Eye (tissue), 1 donor: ENCODE data around the gene SUCLG2.

ENCODE experiments used
- DNase-seq: peaks from one replicate; pipeline ENCODE4 v3.0.0-alpha.2; 2015

SUCLG2 gene

GRCh38 chr3:67648701-67649100 lies 5.7 kb downstream of the SUCLG2 start:
- DNase-seq, result no peak

DNA sequence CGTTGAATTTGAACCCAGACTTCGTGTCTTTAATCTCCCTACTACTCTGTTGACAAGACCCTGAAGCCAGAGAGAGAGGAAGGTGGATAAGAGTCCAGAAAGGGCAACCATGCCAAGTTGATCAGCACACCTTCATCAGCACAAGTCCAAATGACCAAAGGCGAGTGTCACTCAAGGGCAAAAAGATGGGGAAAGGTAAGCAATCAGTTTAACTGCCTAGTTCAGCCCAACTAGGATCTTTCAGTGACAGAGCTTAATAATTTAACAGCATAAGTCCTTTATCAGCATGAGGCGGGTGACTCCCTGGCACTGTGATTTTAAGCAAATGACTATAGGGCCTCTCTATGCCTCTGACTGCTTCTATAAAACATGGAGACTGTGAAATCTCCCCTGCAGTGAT lies 6.2 kb downstream of the SUCLG2 start:
- no peak for DNase-seq

DNA sequence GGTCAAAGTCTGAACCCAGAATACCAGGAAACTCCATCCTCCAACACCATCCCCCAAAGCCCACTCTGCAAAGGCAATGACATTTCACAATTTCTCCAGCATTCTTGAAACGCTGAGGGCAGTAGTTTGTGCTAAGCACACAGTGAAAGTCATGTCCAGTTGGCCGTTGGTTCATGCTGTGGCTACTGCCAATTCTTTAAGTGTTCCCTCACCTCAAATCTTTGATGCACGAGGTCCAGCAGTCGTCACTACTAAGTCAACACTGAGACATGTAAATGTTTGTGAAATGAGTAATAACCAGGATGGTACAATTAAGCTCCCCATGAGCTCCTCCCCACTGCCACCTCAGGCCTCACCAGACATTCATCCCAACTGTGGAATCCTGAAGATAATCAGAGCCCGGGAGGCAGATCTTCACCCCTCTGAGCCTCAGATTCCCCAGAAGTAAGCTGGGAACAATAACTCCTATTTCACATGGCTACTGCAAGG lies 7.0 kb downstream of the SUCLG2 start:
- DNase-seq, result no peak

DNA sequence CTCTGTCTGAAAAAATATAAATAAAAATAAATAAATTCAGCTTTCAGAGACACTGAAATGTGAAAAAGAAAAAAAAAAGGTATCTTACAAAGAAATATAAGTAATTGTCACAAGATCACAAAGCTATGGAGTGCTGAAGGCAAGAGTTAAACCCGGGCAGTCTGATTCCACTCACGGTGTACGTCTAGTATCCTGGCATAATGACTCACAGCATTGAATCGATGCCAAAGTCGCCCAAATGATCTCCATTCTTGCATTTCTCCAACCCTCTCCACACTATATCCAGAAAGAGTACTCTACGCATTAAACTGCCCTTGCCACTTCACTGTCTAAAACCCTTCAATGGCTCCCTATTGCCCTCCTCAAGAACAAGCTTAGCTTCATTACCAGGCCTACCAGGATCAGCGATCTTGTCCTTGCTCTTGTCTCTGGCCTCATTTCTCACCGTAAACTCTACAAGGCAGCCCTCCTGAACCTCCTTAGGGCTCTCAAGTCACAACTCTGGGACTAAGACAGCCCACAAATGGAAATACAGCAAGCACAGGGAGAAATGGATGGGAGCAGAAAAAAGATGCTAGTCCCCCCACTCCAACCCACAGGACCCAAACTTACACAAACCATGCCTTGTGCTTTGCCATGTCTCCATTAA lies 7.7 kb downstream of the SUCLG2 start:
- DNase-seq, result no peak

- no peak for DNase-seq
Measured at GRCh38 chr3:67644827-67645226, 9.6 kb downstream of the SUCLG2 start.

DNA sequence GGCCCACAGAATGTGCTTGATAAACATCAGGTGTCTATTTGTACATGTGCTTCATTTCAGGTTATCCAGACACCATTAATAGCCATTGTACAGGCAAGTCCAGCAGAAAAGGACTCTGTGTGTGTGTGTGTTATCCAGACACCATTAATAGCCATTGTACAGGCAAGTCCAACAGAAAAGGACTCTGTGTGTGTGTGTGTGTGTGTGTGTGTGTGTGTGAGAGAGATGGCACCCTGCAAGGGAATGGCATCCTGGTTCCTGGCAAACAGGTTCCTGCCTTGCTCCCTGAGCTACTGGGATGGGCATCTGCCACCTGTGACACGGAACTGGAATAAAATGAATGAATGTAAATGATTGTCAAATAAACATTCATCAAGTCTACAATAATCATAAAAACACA lies 11.7 kb downstream of the SUCLG2 start:
- DNase-seq, result no peak

- no peak for DNase-seq
Measured at GRCh38 chr3:67642190-67642589, 12.2 kb downstream of the SUCLG2 start.

GRCh38 chr3:67641451-67641850 lies 13.0 kb downstream of the SUCLG2 start:
- DNase-seq, result no peak

DNA sequence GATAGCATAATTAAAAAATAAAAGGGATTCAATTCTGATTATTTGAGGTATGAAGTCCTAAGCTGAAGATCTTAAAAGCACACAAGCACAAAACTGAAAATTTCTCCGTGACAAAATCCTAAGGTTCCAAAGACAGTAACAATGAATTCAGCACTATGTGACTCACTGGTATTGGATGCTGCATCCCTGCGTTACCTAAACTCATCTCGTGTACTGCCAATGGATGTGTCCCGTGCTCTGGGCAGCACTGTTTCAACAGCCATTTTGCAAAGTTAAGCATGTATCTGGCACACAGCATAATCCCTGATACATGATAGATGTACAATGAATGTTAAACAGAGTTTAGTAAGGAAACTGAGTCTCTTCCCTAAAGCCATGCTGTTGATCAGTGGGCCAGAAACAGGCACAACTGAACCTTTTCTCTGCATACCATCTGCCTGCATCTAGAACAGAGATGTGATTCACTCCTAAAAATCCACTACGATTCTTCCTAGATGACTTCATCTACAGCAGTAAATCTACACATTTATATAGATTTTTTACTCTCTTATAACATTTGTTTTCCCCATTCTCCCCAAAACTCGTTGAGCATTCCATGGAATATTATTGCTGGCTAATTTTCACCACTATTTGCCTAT lies 14.3 kb downstream of the SUCLG2 start:
- DNase-seq, result no peak

DNA sequence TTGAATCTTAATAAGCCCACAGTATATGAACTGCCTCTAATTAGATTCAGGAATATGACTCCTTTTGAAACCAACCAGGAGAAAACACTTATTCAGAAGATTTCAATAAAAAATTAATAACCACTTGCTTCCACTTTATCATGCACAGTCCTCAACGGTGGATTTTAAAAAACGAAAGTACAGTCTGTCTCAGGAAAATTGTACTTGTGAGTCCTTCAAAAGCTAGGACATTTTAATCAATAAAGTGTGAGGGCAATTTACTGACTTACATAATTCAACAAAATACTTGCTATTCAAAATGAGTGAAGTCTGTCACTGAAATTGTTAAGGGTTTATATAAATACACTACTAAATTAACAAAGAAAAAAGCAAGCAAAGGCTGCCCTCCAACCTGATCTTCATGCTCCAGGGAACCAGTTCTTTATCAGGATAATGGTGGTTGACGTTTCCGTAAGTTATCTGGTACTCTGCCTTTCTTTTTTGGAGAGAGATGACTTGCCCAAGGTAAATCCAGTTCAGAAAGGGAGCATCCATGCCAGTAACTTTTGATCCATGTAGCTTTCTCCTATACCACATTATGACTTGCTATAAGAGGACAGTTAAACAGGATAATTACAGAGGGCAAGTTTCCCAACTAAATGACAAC lies 17.0 kb downstream of the SUCLG2 start:
- DNase-seq, result no peak

DNA sequence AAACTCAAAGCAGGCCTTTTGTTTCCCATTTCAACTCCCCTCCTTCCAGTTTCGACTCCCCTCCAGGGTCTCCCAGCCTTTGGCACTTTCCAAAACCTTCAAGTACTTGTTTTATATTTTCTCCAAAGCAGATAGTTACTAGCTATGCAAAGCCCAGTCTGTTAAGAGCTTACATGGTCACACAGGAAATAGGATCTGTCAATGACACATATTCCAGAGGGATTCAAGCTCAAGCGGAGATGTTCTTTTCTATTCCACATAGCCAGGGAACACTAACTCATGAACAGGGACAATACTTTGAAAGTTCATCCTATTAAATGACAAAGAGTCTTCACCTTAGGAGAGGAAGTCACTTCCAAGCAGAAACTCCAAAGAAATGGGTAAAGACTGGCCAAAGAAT lies 18.6 kb downstream of the SUCLG2 start:
- no peak for DNase-seq

DNA sequence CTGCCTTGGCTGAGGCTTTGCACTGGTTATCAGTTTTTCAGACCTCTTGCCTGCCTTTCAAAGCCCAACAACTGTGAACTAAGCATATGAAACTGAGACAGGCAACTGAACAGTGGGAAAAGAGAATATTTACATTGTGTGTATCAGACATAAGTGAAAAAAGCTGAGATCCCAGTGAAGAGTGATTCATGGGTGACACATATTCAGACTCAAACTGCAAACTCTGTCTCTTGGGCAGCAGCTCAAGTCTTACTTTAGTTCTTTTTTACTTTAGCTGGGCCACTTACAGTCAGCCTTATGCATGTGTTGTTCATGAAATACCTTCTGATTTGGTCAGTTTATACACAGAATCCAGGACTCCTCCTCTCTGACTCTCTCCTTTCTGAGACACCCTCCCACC lies 19.2 kb downstream of the SUCLG2 start:
- DNase-seq, result no peak

DNA sequence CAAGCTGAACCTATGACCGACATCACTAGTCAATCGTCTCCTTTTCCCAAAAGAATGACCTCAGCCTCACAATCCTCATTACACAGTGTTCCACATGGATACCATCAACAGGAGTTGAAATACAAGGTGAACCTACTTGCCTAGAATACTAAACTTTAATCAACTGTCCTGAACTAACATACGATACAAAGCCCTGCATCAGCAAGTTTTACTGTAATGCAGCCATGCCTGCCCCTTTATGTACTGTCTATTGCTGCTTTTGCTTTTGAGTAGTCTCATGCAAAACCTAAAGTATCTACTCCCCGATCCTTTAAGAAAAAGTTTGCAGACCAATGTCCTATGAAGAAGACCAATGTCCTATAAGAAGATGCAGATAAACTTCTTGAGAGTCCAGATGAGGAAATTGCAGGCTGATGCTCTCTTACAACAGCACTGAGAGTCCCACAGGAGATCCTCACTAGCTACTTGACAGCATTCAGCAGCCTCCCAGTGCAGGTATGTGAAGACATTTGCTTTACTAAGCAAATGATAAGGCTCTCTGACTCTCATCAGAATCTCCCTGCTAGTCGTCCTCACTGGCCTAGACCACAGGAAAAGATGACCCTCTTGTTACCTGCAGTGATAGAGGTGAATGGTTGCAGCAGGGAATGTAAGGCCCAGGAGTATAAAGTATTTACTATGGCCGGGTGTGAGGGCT lies 23.6 kb downstream of the SUCLG2 start:
- DNase-seq, result no peak

GRCh38 chr3:67624687-67625086 lies 29.7 kb downstream of the SUCLG2 start:
- no peak for DNase-seq

GRCh38 chr3:67624078-67624477 lies 30.3 kb downstream of the SUCLG2 start:
- DNase-seq, result no peak

GRCh38 chr3:67622652-67623051 lies 31.8 kb downstream of the SUCLG2 start:
- no peak for DNase-seq

DNA sequence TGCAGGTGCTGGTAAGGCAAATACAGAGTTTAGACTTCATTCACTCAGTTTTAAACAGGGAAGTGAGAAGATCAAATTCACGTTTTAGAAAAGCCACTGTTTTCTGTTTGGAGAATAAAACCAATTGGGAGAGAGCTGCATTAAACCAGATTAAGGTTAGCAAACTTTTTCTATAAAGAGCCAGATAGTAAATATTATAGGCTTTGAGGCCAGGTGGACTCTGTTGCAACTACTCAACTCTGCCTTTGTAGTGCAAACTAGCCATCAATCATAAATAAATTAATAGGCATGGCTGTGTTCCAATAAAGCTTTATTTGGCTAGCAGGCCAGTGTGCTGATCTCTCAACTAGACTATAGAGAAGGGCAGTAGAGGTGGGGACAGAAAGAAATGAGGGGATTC lies 33.5 kb downstream of the SUCLG2 start:
- DNase-seq, result no peak

- peak; percentile 54 for DNase-seq
Measured at GRCh38 chr3:67619991-67620390, 34.4 kb downstream of the SUCLG2 start.

- no peak for DNase-seq
Measured at GRCh38 chr3:67617518-67617917, 36.9 kb downstream of the SUCLG2 start.

GRCh38 chr3:67616046-67616445 lies 38.4 kb downstream of the SUCLG2 start:
- no peak for DNase-seq

- DNase-seq, result no peak
Measured at GRCh38 chr3:67614195-67614594, 40.2 kb downstream of the SUCLG2 start.

- no peak for DNase-seq
Measured at GRCh38 chr3:67610458-67610857, 44.0 kb downstream of the SUCLG2 start.

DNA sequence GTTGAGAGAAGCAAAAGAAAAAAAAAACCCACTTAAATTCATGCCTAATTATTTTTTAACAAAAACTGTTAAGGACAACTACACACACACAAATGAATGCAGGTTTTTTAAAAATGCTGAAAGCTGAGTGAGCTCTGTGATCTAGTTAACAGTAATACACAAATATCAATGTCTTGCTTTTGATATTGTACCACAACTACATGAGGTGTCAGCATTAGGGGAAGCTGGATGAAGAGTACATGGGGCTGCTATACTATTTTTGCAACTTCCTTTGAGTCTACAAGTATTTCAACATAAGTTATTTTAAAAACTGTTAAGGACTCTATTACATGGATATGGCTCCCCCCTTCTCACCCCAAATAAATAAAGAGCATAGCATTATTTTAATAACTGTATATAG lies 44.7 kb downstream of the SUCLG2 start:
- DNase-seq, result no peak

DNA sequence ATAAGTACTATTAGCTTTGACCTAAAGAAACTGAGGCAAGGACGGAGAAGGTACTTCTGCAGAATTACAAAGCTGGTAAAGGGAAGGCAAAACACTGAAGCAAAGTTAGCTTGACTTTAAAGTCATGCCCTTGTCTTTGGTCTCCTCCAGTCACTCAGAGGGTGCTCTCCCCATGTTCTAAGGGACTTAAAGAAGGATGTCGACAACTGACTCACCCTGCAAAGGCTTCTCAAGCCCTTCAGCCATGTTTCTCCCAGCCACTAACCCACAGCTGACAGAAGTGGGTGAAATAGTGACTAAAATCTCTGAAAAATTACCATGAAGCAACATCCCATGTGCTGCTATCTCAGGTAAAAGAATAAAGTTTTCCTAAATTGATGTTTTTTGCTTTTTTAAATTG lies 46.4 kb downstream of the SUCLG2 start:
- DNase-seq, result no peak
